Measurements from ENCODE around the gene PTPRA. TPM values are rescaled to one million over a fixed set of nuclear protein-coding genes. Genes with fewer than 3 reads are reported as not detected.

Gene PTPRA
- total RNA-seq, 4 donors from 2014 or later = 49.2 to 80.8 (median 60.4) TPM

GRCh38 chr20:2917266-2917665, 44.0 kb downstream of the PTPRA start:
- Histone ChIP-seq H3K4me3 (no peak overlapping the region), H3K36me3 (no peaks in the 10 kb centered on the region), H3K27me3 (no peaks in the 10 kb centered on the region), H3K9me3 (no peaks in the 10 kb centered on the region), H3K27ac (replicated peaks in 1 of 4) (no peak overlapping the region), H3K4me1 (peaks cover 0 to 4% (median 0%) of the 10 kb centered on the region in 4 donors)
- DNase-seq (ENCODE audit: extremely low spot score) = no peak
- no peak for TF ChIP-seq POLR2A (IDR thresholded peaks at IDR 0.05; ENCODE audit: low read depth)
- TF ChIP-seq POLR2AphosphoS5 (IDR thresholded peaks at IDR 0.05) = no peak
- no peak for TF ChIP-seq CTCF (IDR thresholded peaks at IDR 0.05)
- no peak for TF ChIP-seq EP300 (IDR thresholded peaks at IDR 0.05)
- intact Hi-C loops (cut with DNase I) = no loop called here

- no peak for TF ChIP-seq POLR2A (IDR thresholded peaks at IDR 0.05; ENCODE audit: low read depth)
- TF ChIP-seq CTCF (IDR thresholded peaks at IDR 0.05) = no peak
- no peak for TF ChIP-seq EP300 (IDR thresholded peaks at IDR 0.05)
- no peak for TF ChIP-seq POLR2AphosphoS5 (IDR thresholded peaks at IDR 0.05)
- no peak for DNase-seq (ENCODE audit: extremely low spot score)
- intact Hi-C loops (cut with DNase I) = no loop called here
- WGBS = 78% methylated on average over 7 of the region's 7 CpGs
- H3K4me1 ChIP-seq = peaks cover 0 to 4% (median 0%) of the 10 kb centered on the region in 4 donors
- H3K9me3 ChIP-seq = no peaks in the 10 kb centered on the region
- H3K27me3 ChIP-seq = no peaks in the 10 kb centered on the region
- H3K27ac ChIP-seq (replicated peaks in 1 of 4) = no peak overlapping the region
- H3K36me3 ChIP-seq = peaks cover 0 to 3% (median under 1%) of the 10 kb centered on the region in 4 donors
- H3K4me3 ChIP-seq = no peak overlapping the region
Observed at GRCh38 chr20:2918096-2919049, 45.1 kb downstream of the PTPRA start.

- Histone ChIP-seq H3K27ac (replicated peaks in 1 of 4) (no peak overlapping the region), H3K9me3 (no peaks in the 10 kb centered on the region), H3K27me3 (no peaks in the 10 kb centered on the region), H3K4me3 (no peak overlapping the region), H3K36me3 (peaks cover 0 to 16% (median 11%) of the 10 kb centered on the region in 4 donors), H3K4me1 (peaks cover 0 to 4% (median 0%) of the 10 kb centered on the region in 4 donors)
- intact Hi-C loops (cut with DNase I) = no loop called here
- DNase-seq (ENCODE audit: extremely low spot score) = no peak
- TF ChIP-seq POLR2A (IDR thresholded peaks at IDR 0.05; ENCODE audit: low read depth) = no peak
- TF ChIP-seq EP300 (IDR thresholded peaks at IDR 0.05) = no peak
- TF ChIP-seq POLR2AphosphoS5 (IDR thresholded peaks at IDR 0.05) = no peak
- TF ChIP-seq CTCF (IDR thresholded peaks at IDR 0.05) = no peak
- whole genome bisulfite sequencing = 73% methylated on average over 2 of the region's 2 CpGs
Observed at GRCh38 chr20:2919518-2920245, 46.4 kb downstream of the PTPRA start.

- Histone ChIP-seq H3K27ac (replicated peaks in 1 of 4) (no peak overlapping the region), H3K4me1 (peaks cover 0 to 4% (median 0%) of the 10 kb centered on the region in 4 donors), H3K27me3 (no peaks in the 10 kb centered on the region), H3K36me3 (peaks cover 0 to 24% (median 15%) of the 10 kb centered on the region in 4 donors), H3K4me3 (no peak overlapping the region), H3K9me3 (no peaks in the 10 kb centered on the region)
- no peak for DNase-seq (ENCODE audit: extremely low spot score)
- 86% methylated on average over 1 of the region's 1 CpG for WGBS
- TF ChIP-seq POLR2A (IDR thresholded peaks at IDR 0.05; ENCODE audit: low read depth) (no peak), POLR2AphosphoS5 (IDR thresholded peaks at IDR 0.05) (no peak), CTCF (IDR thresholded peaks at IDR 0.05) (no peak), EP300 (IDR thresholded peaks at IDR 0.05) (no peak)
- intact Hi-C loops (cut with DNase I) = no loop called here
Observed at GRCh38 chr20:2920473-2920872, 47.2 kb downstream of the PTPRA start.

Measured in esophagus muscularis mucosa (tissue), 4 donors.